DOHH2 (cell line): ENCODE measurements around the gene UBE2R2.
"Not testable (repeated sequence)": the region's sequence is repeated elsewhere in the genome, so short reads cannot be mapped to it uniquely, and the experiment has no call there.

ENCODE experiments used
- H3F3A ChIP-seq: fragments of 200-600 bp; sonication (generic), shearing (Covaris generic); 2 replicates; pipeline ENCODE4 v1.6.0; 2016; ENCODE audit warnings: antibody characterized with exemption, mild to moderate bottlenecking; ENCODE audit not compliant: control insufficient read depth, insufficient read depth
- H3K27ac ChIP-seq: fragments of 200-600 bp; sonication (generic); 2 replicates; pipeline ENCODE4 v1.5.1; 2014; ENCODE audit warnings: low read depth, mild to moderate bottlenecking, low read length, moderate library complexity
- H3K27me3 ChIP-seq: fragments of 200-600 bp; sonication (generic); 2 replicates; pipeline ENCODE4 v1.6.1; 2014; ENCODE audit warnings: mild to moderate bottlenecking, low read length, mixed read lengths; ENCODE audit not compliant: control insufficient read depth
- H3K36me3 ChIP-seq: fragments of 200-600 bp; sonication (generic); 2 replicates; pipeline ENCODE4 v1.6.1; 2014; ENCODE audit warnings: mild to moderate bottlenecking, low read length, moderate library complexity, mixed read lengths; ENCODE audit not compliant: control insufficient read depth
- H3K4me1 ChIP-seq: fragments of 200-600 bp; sonication (generic); 2 replicates; pipeline ENCODE4 v1.6.1; 2014; ENCODE audit warnings: mild to moderate bottlenecking, low read length, mixed read lengths; ENCODE audit not compliant: control insufficient read depth
- H3K4me2 ChIP-seq: fragments of 200-600 bp; sonication (generic); 2 replicates; pipeline ENCODE4 v1.6.0; 2014; ENCODE audit warnings: mild to moderate bottlenecking, low read length, moderate library complexity
- H3K4me3 ChIP-seq: fragments of 200-600 bp; sonication (generic); 2 replicates; pipeline ENCODE4 v1.5.1; 2014; ENCODE audit warnings: mild to moderate bottlenecking, low read length, mixed read lengths
- H3K79me2 ChIP-seq: fragments of 200-600 bp; sonication (generic); 2 replicates; pipeline ENCODE4 v1.6.1; 2014; ENCODE audit warnings: mild to moderate bottlenecking, low read length, mixed read lengths; ENCODE audit not compliant: control insufficient read depth
- H3K9me2 ChIP-seq: fragments of 200-600 bp; sonication (generic); replicated peaks from 2 replicates; pipeline ENCODE4 v1.6.1; 2014; ENCODE audit warnings: mild to moderate bottlenecking, low read length, mixed read lengths; ENCODE audit not compliant: control insufficient read depth
- H3K9me3 ChIP-seq: fragments of 200-600 bp; sonication (generic); 2 replicates; pipeline ENCODE4 v1.6.1; 2014; ENCODE audit warnings: antibody characterized with exemption, low read length, mixed read lengths; ENCODE audit not compliant: control insufficient read depth, insufficient read depth
- H4K20me1 ChIP-seq: fragments of 200-600 bp; sonication (generic); 2 replicates; pipeline ENCODE4 v1.6.0; 2014; ENCODE audit warnings: low read depth, mild to moderate bottlenecking, antibody characterized with exemption, low read length, moderate library complexity; ENCODE audit not compliant: control insufficient read depth, insufficient read depth
- EZH2phosphoT487 ChIP-seq: fragments of 200-600 bp; sonication (generic); IDR thresholded peaks from 2 replicates; pipeline ENCODE4 v1.6.1; 2017; ENCODE audit warnings: borderline replicate concordance, mild to moderate bottlenecking, antibody characterized with exemption, low read length, moderate library complexity, mixed read lengths
- TF ChIP-seq, protein P1 (sequence below): fragments of 200-600 bp; sonication (generic); IDR thresholded peaks from one replicate; pipeline ENCODE4 v1.5.1; 2014; ENCODE audit warnings: antibody characterized with exemption, mild to moderate bottlenecking, low read depth, low read length; ENCODE audit not compliant: poor library complexity, severe bottlenecking

Gene UBE2R2

DNA sequence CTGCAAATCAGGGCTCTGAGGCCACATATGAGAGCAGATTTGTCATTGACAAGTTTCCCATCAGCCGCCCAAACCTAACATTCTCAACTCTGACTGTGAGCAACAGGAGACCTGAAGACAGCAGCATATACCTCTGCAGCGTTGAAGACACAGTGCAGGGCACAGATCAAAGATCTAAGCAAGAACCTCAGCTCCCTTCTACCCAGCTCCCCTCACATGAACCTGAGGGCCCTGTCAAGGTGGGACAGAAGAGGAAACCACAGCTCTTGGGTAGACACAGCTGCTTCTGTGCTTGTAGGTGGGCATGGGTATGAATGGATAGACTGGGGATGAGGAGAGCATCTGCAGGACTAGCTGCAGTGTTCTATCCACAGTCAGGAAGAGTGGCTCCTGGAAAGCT lies 30.3 kb upstream of the UBE2R2 start:
- H3K4me2 ChIP-seq = peak overlapping the region; percentile 52; the same call in 1 of the 2 replicates
- H3K27me3 ChIP-seq = no peaks in the 10 kb centered on the region
- H3K4me1 ChIP-seq = peaks cover 68% of the 10 kb centered on the region

DNA sequence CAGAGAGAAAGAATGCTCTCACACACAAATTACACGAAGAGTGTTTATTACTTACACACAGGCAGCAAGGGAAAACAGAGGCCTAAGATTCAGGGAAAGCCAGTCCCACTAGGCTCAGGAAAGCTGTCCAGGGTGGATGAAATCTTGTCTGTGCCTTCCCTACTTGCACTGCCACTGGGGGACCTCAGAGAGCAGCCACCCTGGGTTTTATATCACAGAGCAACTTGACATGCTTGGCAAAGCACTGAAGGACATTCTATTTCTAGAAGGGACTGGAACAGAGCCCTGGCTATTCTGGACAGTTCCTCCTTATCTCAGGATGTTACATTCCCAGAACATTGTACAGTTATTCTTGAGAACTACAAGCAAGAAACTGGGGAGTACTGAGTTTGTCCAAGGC lies 29.1 kb upstream of the UBE2R2 start:
- Histone ChIP-seq H4K20me1 (no peaks in the 10 kb centered on the region), H3K36me3 (no peaks in the 10 kb centered on the region), H3K4me2 (no peak overlapping the region), H3K27ac (no peak overlapping the region), H3K79me2 (no peaks in the 10 kb centered on the region), H3K9me2 (no peaks in the 10 kb centered on the region), H3K27me3 (no peaks in the 10 kb centered on the region), H3F3A (peaks cover 10% of the 10 kb centered on the region), H3K4me3 (no peak overlapping the region), H3K9me3 (no peaks in the 10 kb centered on the region), H3K4me1 (peaks cover 57% of the 10 kb centered on the region)
- TF ChIP-seq EZH2phosphoT487 = no peak
- TF ChIP-seq, protein P1, sequence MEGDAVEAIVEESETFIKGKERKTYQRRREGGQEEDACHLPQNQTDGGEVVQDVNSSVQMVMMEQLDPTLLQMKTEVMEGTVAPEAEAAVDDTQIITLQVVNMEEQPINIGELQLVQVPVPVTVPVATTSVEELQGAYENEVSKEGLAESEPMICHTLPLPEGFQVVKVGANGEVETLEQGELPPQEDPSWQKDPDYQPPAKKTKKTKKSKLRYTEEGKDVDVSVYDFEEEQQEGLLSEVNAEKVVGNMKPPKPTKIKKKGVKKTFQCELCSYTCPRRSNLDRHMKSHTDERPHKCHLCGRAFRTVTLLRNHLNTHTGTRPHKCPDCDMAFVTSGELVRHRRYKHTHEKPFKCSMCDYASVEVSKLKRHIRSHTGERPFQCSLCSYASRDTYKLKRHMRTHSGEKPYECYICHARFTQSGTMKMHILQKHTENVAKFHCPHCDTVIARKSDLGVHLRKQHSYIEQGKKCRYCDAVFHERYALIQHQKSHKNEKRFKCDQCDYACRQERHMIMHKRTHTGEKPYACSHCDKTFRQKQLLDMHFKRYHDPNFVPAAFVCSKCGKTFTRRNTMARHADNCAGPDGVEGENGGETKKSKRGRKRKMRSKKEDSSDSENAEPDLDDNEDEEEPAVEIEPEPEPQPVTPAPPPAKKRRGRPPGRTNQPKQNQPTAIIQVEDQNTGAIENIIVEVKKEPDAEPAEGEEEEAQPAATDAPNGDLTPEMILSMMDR = peak; percentile 49

More for the DNA sequence above, 30.3 kb upstream of the UBE2R2 start:
- Histone ChIP-seq H3K4me3 (no peak overlapping the region), H4K20me1 (no peaks in the 10 kb centered on the region), H3K79me2 (no peaks in the 10 kb centered on the region), H3K27ac (no peak overlapping the region), H3F3A (peaks cover 10% of the 10 kb centered on the region), H3K36me3 (no peaks in the 10 kb centered on the region), H3K9me2 (no peaks in the 10 kb centered on the region), H3K9me3 (no peaks in the 10 kb centered on the region)
- no peak for TF ChIP-seq EZH2phosphoT487
- TF ChIP-seq, protein P1 = no peak

DNA sequence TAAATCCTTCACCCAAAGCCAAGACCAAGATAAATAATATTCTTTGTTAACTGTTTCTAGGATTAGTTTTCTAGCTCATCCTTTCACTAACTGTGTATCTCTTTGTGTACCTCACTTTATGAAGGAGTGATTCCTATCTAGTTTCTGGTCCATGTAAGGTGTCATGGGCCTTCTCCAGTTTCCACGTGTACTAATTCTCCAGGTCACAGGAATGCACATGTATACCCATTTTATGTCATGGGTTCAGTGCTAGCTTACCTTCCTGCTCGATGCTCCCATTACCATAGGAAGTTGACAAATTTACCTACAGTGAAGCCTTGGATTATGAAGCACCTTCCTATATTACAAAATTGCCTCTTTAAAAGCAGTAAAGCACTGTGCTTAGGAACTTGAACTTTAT lies 27.5 kb upstream of the UBE2R2 start:
- not testable (repeated sequence) for H3K27ac ChIP-seq, H3K9me2 ChIP-seq, H3K79me2 ChIP-seq, H3K36me3 ChIP-seq, H3K4me3 ChIP-seq, H3K4me2 ChIP-seq, H3K9me3 ChIP-seq, H3F3A ChIP-seq, H3K27me3 ChIP-seq, H4K20me1 ChIP-seq
- peaks cover 41% of the 10 kb centered on the region for H3K4me1 ChIP-seq

DNA sequence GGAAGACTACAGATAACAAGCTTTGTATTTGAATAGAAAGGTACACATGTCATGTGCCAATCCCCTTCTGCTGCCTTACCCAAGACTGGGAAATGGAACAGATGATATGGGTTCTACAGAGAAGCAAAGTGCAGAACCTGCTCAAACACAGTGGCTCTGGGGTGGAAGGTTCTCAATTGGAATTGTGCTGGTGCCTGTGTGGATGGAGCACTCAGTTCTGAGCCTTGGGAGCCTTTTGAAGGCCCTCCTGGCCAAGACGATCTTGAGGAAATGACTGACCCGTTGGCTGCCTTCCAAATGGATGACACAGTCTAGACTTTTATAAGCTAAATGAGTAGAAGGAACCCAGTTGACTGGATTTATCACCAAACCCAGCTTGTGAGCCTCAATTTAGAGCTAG lies 25.8 kb upstream of the UBE2R2 start:
- H3K9me3 ChIP-seq = no peaks in the 10 kb centered on the region
- TF ChIP-seq EZH2phosphoT487 = no peak
- TF ChIP-seq, protein P1 = no peak
- H3K79me2 ChIP-seq = no peaks in the 10 kb centered on the region
- no peaks in the 10 kb centered on the region for H4K20me1 ChIP-seq
- no peak overlapping the region for H3K4me2 ChIP-seq
- H3F3A ChIP-seq = no peaks in the 10 kb centered on the region
- H3K4me1 ChIP-seq = peaks cover 24% of the 10 kb centered on the region
- no peaks in the 10 kb centered on the region for H3K36me3 ChIP-seq
- no peak overlapping the region for H3K4me3 ChIP-seq
- H3K27me3 ChIP-seq = no peaks in the 10 kb centered on the region
- no peaks in the 10 kb centered on the region for H3K9me2 ChIP-seq
- no peak overlapping the region for H3K27ac ChIP-seq

DNA sequence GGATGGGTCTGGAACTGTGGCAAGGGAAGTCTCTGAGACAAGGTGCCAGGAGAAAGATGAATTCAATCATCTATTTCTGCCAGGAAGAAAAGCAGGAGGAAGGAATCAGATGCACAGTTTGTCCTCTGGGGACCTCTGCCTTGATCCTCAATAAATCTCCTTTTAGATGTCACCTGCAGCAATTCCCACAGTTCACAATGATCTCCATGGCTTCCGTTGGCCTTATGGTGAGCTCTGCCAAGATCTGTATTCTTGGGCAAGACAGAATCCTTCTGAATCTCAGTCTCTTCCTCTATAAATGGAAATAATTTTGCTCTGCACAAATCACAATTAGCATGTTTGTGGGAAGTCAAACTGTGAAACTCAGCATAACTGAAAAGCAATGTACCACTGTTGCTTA lies 23.5 kb upstream of the UBE2R2 start:
- not testable (repeated sequence) for H3K27me3 ChIP-seq

More for the DNA sequence above, 23.5 kb upstream of the UBE2R2 start:
- not testable (repeated sequence) for H3K36me3 ChIP-seq, H3K4me2 ChIP-seq, H3K4me3 ChIP-seq, H3K4me1 ChIP-seq, H3F3A ChIP-seq, H3K9me3 ChIP-seq, H4K20me1 ChIP-seq, H3K9me2 ChIP-seq, H3K79me2 ChIP-seq, H3K27ac ChIP-seq
